Subcutaneous abdominal adipose tissue (tissue), 5 donors: Measurements from ENCODE around the gene COL6A1.
A peak's percentile ranks its signal among the peaks of the same experiment; 100 is the strongest.

Source experiments
- H3K27ac ChIP-seq: one replicate; pipeline ENCODE4 v1.7.0; 2013; ENCODE audit warnings: low read depth, mild to moderate bottlenecking, inconsistent platforms, low read length, moderate library complexity
- H3K27me3 ChIP-seq, 5 donors: one replicate each; pipeline ENCODE4 v1.7.0; 2013; ENCODE audit warnings: low read length in 5 of 5, inconsistent platforms in 1 of 5; ENCODE audit not compliant: control insufficient read depth in 5 of 5, insufficient read depth in 4 of 5
- H3K36me3 ChIP-seq, 5 donors: one replicate each; pipeline ENCODE4 v1.7.0; 2013; ENCODE audit warnings: low read length in 5 of 5; ENCODE audit not compliant: control insufficient read depth in 5 of 5, insufficient read depth in 5 of 5
- H3K4me1 ChIP-seq, 5 donors: one replicate each; pipeline ENCODE4 v1.7.0; 2013; ENCODE audit warnings: low read length in 5 of 5, mild to moderate bottlenecking in 3 of 5, moderate library complexity in 1 of 5; ENCODE audit not compliant: control insufficient read depth in 5 of 5, insufficient read depth in 5 of 5
- H3K4me3 ChIP-seq, 5 donors: one replicate each; pipeline ENCODE4 v1.7.0; 2013; ENCODE audit warnings: low read length in 5 of 5, low read depth in 1 of 5
- H3K9ac ChIP-seq, 5 donors: one replicate each; pipeline ENCODE4 v1.7.0; 2013; ENCODE audit warnings: low read length in 5 of 5, mild to moderate bottlenecking in 4 of 5, moderate library complexity in 3 of 5
- H3K9me3 ChIP-seq, 5 donors: one replicate each; pipeline ENCODE4 v1.7.0; 2013; ENCODE audit warnings: low read length in 5 of 5; ENCODE audit not compliant: control insufficient read depth in 5 of 5
- donor health status: healthy.
- donor health status: healthy.
- donor health status: healthy.
- donor health status: healthy.
- donor health status: healthy.

The COL6A1 gene

DNA sequence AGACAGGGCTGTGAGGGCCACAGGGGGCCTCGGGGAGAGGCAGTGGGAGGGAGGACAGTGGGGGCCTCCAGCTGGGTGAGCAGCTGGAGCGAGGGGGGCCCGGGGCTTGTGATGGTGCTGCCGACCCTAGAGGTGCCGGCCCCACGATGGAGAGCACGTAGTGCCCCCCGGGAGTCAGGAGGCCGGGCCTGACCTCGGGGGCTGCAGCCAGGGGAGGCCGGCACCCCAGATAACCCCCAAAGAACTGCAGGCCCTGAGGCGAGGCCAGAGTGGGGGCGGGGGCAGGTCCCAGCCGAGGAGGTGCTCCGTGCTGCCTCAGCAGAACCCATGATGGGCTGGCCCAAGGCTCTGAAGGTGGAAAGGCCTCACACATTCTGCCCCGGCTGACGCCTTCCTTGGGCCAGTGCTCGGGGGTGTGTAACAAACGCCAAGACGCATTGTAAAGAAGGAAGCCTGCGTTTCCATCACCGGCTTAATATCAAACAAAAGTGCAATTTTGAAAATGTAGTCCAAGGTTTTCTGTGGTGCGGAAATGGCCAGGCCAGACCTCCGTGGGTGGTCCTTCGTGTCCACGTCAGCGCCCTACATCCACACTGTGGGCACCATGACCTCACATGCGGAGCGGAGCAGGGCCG is 55.2 kb downstream of the COL6A1 start:
- Histone ChIP-seq H3K4me1 (peaks cover 6 to 32% (median 18%) of the 10 kb centered on the region in 5 donors), H3K9ac (no peak overlapping the region), H3K36me3 (no peaks in the 10 kb centered on the region), H3K9me3 (no peaks in the 10 kb centered on the region), H3K4me3 (no peak overlapping the region), H3K27ac (no peak overlapping the region), H3K27me3 (peaks cover 0 to 8% (median 0%) of the 10 kb centered on the region in 5 donors)

GRCh38 chr21:46037331-46038325 is 56.1 kb downstream of the COL6A1 start:
- no peak overlapping the region for H3K27ac ChIP-seq
- no peaks in the 10 kb centered on the region for H3K36me3 ChIP-seq
- H3K4me1 ChIP-seq = peaks cover 6 to 32% (median 18%) of the 10 kb centered on the region in 5 donors
- H3K9ac ChIP-seq = no peak overlapping the region
- H3K9me3 ChIP-seq = no peaks in the 10 kb centered on the region
- no peak overlapping the region for H3K4me3 ChIP-seq
- peaks cover 0 to 8% (median 0%) of the 10 kb centered on the region in 5 donors for H3K27me3 ChIP-seq

GRCh38 chr21:46038341-46038829 is 56.8 kb downstream of the COL6A1 start:
- Histone ChIP-seq H3K27me3 (peaks cover 0 to 8% (median 0%) of the 10 kb centered on the region in 5 donors), H3K4me3 (no peak overlapping the region), H3K9ac (no peak overlapping the region), H3K36me3 (no peaks in the 10 kb centered on the region), H3K27ac (no peak overlapping the region), H3K4me1 (peaks cover 6 to 32% (median 18%) of the 10 kb centered on the region in 5 donors), H3K9me3 (no peaks in the 10 kb centered on the region)

DNA sequence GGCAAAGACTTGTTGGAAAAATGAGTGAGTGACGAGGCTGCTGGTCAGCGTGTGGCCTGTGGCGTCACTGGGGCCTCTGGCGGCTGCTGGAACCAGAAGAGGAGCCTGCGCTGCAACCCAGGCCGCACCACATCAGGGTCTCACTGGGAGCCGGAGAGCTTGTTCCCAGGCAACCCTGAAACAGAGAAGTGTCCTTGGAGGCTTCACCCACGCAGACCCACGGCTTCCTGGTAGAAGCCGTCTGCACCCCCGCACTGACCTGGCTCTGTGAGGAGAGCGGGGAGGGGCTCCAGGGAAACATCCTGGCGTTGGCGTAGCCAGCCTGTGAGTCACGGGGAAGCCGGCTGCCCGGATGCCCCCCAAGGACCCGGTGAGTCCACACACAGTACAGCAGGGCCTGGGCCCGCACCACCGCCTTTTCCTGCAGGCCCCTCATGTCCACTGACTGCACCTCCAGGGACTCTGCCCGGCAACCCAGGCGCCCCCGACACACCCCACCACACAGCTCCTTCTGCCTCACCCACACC is 57.4 kb downstream of the COL6A1 start:
- no peaks in the 10 kb centered on the region for H3K9me3 ChIP-seq
- H3K4me1 ChIP-seq = peaks cover 6 to 32% (median 18%) of the 10 kb centered on the region in 5 donors
- H3K27ac ChIP-seq = peak overlapping the region; percentile 37
- no peaks in the 10 kb centered on the region for H3K36me3 ChIP-seq
- H3K4me3 ChIP-seq = no peak overlapping the region
- no peak overlapping the region for H3K9ac ChIP-seq
- H3K27me3 ChIP-seq = peaks cover 0 to 8% (median 0%) of the 10 kb centered on the region in 5 donors

DNA sequence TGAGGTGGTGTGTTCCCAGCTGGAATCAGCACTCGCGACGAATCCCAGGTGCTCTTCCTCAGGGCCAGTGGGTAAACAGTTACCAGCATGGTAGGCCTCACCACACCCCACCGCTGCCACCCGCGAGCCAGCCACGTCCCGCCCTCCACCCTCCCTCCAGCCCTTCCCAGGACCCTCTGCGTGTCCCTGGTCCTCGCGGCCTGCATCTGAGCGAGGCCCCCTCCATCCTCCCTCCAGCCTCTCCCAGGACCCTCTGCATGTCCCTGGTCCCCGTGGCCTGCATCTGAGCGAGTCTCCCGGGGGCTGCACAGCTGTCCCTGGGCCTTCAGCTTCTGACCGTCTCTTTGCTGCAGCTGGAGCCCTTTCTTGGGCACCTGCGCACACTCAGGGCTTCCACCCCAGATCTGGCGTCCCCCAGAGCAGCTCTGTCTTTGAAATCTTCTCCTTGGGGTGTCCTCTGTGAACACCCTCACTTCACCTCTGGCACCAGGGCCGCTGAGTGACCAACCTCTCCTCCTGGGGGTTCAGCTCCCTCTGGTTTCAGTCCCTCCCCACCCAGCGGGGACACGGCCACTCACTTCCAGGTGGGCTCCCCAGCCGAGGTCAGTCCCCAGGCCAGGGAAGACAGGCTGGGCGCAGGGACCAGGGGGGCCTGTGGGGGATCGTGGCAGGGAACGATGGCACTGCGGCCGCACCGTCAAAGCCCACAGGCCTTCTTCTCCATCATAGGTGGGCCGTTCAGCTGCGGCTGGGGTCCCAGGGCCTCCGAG is 58.5 kb downstream of the COL6A1 start:
- Histone ChIP-seq H3K36me3 (no peaks in the 10 kb centered on the region), H3K9ac (no peak overlapping the region), H3K27ac (no peak overlapping the region), H3K9me3 (no peaks in the 10 kb centered on the region), H3K27me3 (peaks cover 0 to 8% (median 0%) of the 10 kb centered on the region in 5 donors), H3K4me1 (peaks cover 6 to 32% (median 18%) of the 10 kb centered on the region in 5 donors), H3K4me3 (no peak overlapping the region)

GRCh38 chr21:46040707-46041106 is 59.1 kb downstream of the COL6A1 start:
- H3K36me3 ChIP-seq = no peaks in the 10 kb centered on the region
- peaks cover 0 to 7% (median 0%) of the 10 kb centered on the region in 5 donors for H3K27me3 ChIP-seq
- peaks cover 6 to 28% (median 17%) of the 10 kb centered on the region in 5 donors for H3K4me1 ChIP-seq
- H3K9ac ChIP-seq = no peak overlapping the region
- H3K4me3 ChIP-seq = no peak overlapping the region
- no peak overlapping the region for H3K27ac ChIP-seq
- no peaks in the 10 kb centered on the region for H3K9me3 ChIP-seq

DNA sequence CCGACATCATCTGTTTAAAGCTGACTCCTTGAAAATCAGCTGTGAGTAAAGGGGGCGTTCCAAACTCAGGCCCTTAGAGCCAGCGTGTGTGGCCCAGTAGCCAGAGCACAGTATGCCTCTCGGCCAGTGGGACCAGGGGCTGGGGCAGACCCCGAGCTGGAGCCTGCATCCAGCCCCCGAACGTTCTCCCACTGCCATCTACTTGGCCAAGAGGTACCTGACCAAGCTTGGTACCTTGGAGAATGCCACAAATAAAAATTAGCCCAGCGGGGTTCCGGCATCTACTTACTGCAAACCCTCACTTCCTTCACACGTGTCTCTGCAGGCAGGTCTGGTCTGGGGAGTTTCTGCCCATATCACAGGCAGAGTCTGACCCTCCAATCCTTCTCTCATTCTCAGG is 59.6 kb downstream of the COL6A1 start:
- Histone ChIP-seq H3K9ac (no peak overlapping the region), H3K4me3 (no peak overlapping the region), H3K9me3 (no peaks in the 10 kb centered on the region), H3K4me1 (peaks cover 6 to 24% (median 12%) of the 10 kb centered on the region in 5 donors), H3K27ac (no peak overlapping the region), H3K27me3 (peaks cover 0 to 5% (median 0%) of the 10 kb centered on the region in 5 donors), H3K36me3 (no peaks in the 10 kb centered on the region)

GRCh38 chr21:46045154-46045553 is 63.6 kb downstream of the COL6A1 start:
- Histone ChIP-seq H3K27ac (no peak overlapping the region), H3K36me3 (no peaks in the 10 kb centered on the region), H3K9me3 (no peaks in the 10 kb centered on the region), H3K4me3 (no peak overlapping the region), H3K9ac (no peak overlapping the region), H3K27me3 (no peaks in the 10 kb centered on the region), H3K4me1 (peaks cover 8 to 16% (median 14%) of the 10 kb centered on the region in 5 donors)

DNA sequence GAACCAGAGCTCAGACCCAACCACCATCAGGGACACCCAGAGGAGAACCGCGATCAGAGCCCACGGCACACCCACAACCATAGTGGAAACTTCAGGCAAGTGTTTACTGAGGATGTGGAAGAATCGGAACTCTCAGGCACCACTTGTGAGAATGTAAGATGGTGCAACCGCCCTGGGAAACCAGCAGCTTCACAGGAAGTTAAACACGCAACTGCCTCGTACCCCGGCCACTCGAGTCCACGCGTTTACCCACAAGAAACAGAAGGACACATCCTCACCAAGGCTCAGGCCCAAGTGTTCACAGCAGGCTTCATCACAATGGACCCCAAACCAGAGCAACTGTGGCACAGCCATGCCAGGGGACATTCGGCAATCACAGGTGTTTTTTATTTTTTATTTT is 64.9 kb downstream of the COL6A1 start:
- H3K4me3 ChIP-seq = no peak overlapping the region

More for the DNA sequence above, 64.9 kb downstream of the COL6A1 start:
- Histone ChIP-seq H3K9ac (no peak overlapping the region), H3K27ac (no peak overlapping the region), H3K36me3 (no peaks in the 10 kb centered on the region), H3K9me3 (no peaks in the 10 kb centered on the region), H3K27me3 (no peaks in the 10 kb centered on the region), H3K4me1 (peaks cover 8 to 21% (median 20%) of the 10 kb centered on the region in 5 donors)
